CD8-positive, alpha-beta memory T cell (primary cell): ENCODE measurements around the gene TEX35. TPM values are rescaled to one million over a fixed set of nuclear protein-coding genes. Genes with fewer than 3 reads are reported as not detected.
"Not testable (repeated sequence)": the region's sequence is repeated elsewhere in the genome, so short reads cannot be mapped to it uniquely, and the experiment has no call there.

Source experiments
- CTCF ChIA-PET: fragments of 350-600 bp; sonication (Branson Sonifier 250); formaldehyde crosslinking; loops from one replicate; lab custom pipeline; 2021; ENCODE audit warnings: antibody characterized with exemption; lab: Charles Lee
- POLR2A ChIA-PET: fragments of 350-600 bp; sonication (Branson Sonifier 250); formaldehyde crosslinking; loops from one replicate; lab custom pipeline; 2021; ENCODE audit warnings: antibody characterized with exemption; lab: Charles Lee
- DNase-seq, 5 donors: peaks; one replicate each; pipeline versions ENCODE4 v3.0.0 to v3.0.0-alpha.2; 2020 to 2022; ENCODE audit warnings: mixed read lengths in 1 of 5
- H3K27ac ChIP-seq: one replicate; pipeline ENCODE4 v1.7.0; 2013; ENCODE audit warnings: low read depth, mild to moderate bottlenecking, low read length, moderate library complexity
- H3K27me3 ChIP-seq: 2 replicates; pipeline ENCODE4 v1.7.0; 2013; ENCODE audit warnings: low read length, mild to moderate bottlenecking; ENCODE audit not compliant: insufficient read depth, poor library complexity, severe bottlenecking
- H3K36me3 ChIP-seq: 2 replicates; pipeline ENCODE4 v1.7.0; 2013; ENCODE audit warnings: mild to moderate bottlenecking, low read length, moderate library complexity; ENCODE audit not compliant: insufficient read depth
- H3K4me1 ChIP-seq: 2 replicates; pipeline ENCODE4 v1.7.0; 2013; ENCODE audit warnings: mild to moderate bottlenecking, low read length, moderate library complexity; ENCODE audit not compliant: insufficient read depth
- H3K4me3 ChIP-seq: 2 replicates; pipeline ENCODE4 v1.7.0; 2013; ENCODE audit warnings: mild to moderate bottlenecking, low read length
- H3K9me3 ChIP-seq: 2 replicates; pipeline ENCODE4 v1.7.0; 2013; ENCODE audit warnings: mild to moderate bottlenecking, low read length
- H3K27ac Mint-ChIP-seq, 8 donors: one replicate each; pipeline ENCODE4 v1.8.0; 2020 to 2021; ENCODE audit warnings: mixed read lengths in 8 of 8, mild to moderate bottlenecking in 6 of 8, inconsistent platforms in 3 of 8, moderate library complexity in 3 of 8
- H3K27me3 Mint-ChIP-seq, 2 donors: one replicate each; pipeline ENCODE4 v1.8.0; 2020 to 2021; ENCODE audit warnings: mixed read lengths in 2 of 2, mild to moderate bottlenecking in 1 of 2, moderate library complexity in 1 of 2
- H3K36me3 Mint-ChIP-seq, 3 donors: one replicate each; pipeline ENCODE4 v1.8.0; 2020 to 2021; ENCODE audit warnings: mixed read lengths in 3 of 3, inconsistent platforms in 1 of 3, mild to moderate bottlenecking in 1 of 3
- H3K4me1 Mint-ChIP-seq, 3 donors: one replicate each; pipeline ENCODE4 v1.8.0; 2020 to 2021; ENCODE audit warnings: mixed read lengths in 3 of 3, inconsistent platforms in 1 of 3, mild to moderate bottlenecking in 1 of 3
- H3K4me3 Mint-ChIP-seq, 7 donors: one replicate each; pipeline ENCODE4 v1.8.0; 2020 to 2021; ENCODE audit warnings: mixed read lengths in 7 of 7, mild to moderate bottlenecking in 6 of 7, moderate library complexity in 4 of 7, inconsistent platforms in 2 of 7
- H3K9me3 Mint-ChIP-seq, 5 donors: one replicate each; pipeline ENCODE4 v1.8.0; 2020 to 2022; ENCODE audit warnings: mixed read lengths in 5 of 5, mild to moderate bottlenecking in 3 of 5, moderate library complexity in 2 of 5, inconsistent platforms in 1 of 5
- polyA plus RNA-seq: library from polyadenylated mRNA; unstranded; fragments of 300-500 nt; fragmentation: Illumina TruSeq; gene quantifications from one replicate; pipeline ENCODE4 v1.2.3, GENCODE V29; 2021
- total RNA-seq, 2 experiments: library from RNA; stranded (reverse); gene quantifications; one replicate each; pipeline ENCODE4 v1.2.3, GENCODE V29; 2021

Gene TEX35
- total and polyA plus RNA-seq, 3 experiments from 2014 or later, result not detected

- Histone ChIP-seq H3K4me3 (no peak overlapping the region), H3K4me1 (no peaks in the 10 kb centered on the region), H3K27ac (no peak overlapping the region), H3K36me3 (no peaks in the 10 kb centered on the region), H3K27me3 (no peaks in the 10 kb centered on the region), H3K9me3 (no peaks in the 10 kb centered on the region)
- DNase-seq, result no peak
- Mint-ChIP-seq H3K4me3 (no peak overlapping the region), H3K9me3 (no peaks in the 10 kb centered on the region), H3K36me3 (no peaks in the 10 kb centered on the region), H3K27me3 (peaks cover 9 to 16% of the 10 kb centered on the region in 2 donors), H3K27ac (no peak overlapping the region), H3K4me1 (peaks cover 0 to 4% (median 0%) of the 10 kb centered on the region in 3 donors)
- ChIA-PET CTCF (interaction anchor here (1.9 kb wide), 1 partner anchor 27 kb away, joined by 6 read pairs; no protein-coding TSS in a partner anchor), POLR2A (no interaction called here)
Measured at GRCh38 chr1:178502330-178502714, 10.6 kb upstream of the TEX35 start.

GRCh38 chr1:178502856-178503255 is 10.1 kb upstream of the TEX35 start:
- Mint-ChIP-seq H3K4me3 (no peak overlapping the region), H3K27ac (no peak overlapping the region), H3K4me1 (peaks cover 0 to 4% (median 0%) of the 10 kb centered on the region in 3 donors), H3K36me3 (no peaks in the 10 kb centered on the region), H3K9me3 (no peaks in the 10 kb centered on the region), H3K27me3 (peaks cover 9 to 15% of the 10 kb centered on the region in 2 donors)
- POLR2A ChIA-PET, result no interaction called here
- Histone ChIP-seq H3K36me3 (no peaks in the 10 kb centered on the region), H3K27ac (no peak overlapping the region), H3K9me3 (no peaks in the 10 kb centered on the region), H3K4me3 (no peak overlapping the region), H3K4me1 (no peaks in the 10 kb centered on the region), H3K27me3 (no peaks in the 10 kb centered on the region)
- CTCF ChIA-PET, result no interaction called here
- no peak for DNase-seq

GRCh38 chr1:178503316-178503715 is 9.6 kb upstream of the TEX35 start:
- DNase-seq, H3K27ac ChIP-seq, POLR2A ChIA-PET, H3K36me3 ChIP-seq, H3K36me3 Mint-ChIP-seq, H3K4me1 Mint-ChIP-seq, CTCF ChIA-PET, H3K9me3 Mint-ChIP-seq, H3K27ac Mint-ChIP-seq, H3K9me3 ChIP-seq, H3K4me3 ChIP-seq, H3K4me1 ChIP-seq, H3K27me3 ChIP-seq, H3K4me3 Mint-ChIP-seq: not testable (repeated sequence)
- peaks cover 9 to 15% of the 10 kb centered on the region in 2 donors for H3K27me3 Mint-ChIP-seq

GRCh38 chr1:178503849-178504248 is 9.1 kb upstream of the TEX35 start:
- Histone ChIP-seq H3K4me3 (no peak overlapping the region), H3K9me3 (no peaks in the 10 kb centered on the region), H3K4me1 (no peaks in the 10 kb centered on the region), H3K27ac (no peak overlapping the region), H3K36me3 (no peaks in the 10 kb centered on the region), H3K27me3 (no peaks in the 10 kb centered on the region)
- H3K36me3 Mint-ChIP-seq, result no peaks in the 10 kb centered on the region
- H3K27ac Mint-ChIP-seq, result no peak overlapping the region
- ChIA-PET CTCF (no interaction called here), POLR2A (no interaction called here)
- H3K27me3 Mint-ChIP-seq, result peaks cover 11 to 15% of the 10 kb centered on the region in 2 donors
- no peak overlapping the region for H3K4me3 Mint-ChIP-seq
- no peak for DNase-seq
- H3K9me3 Mint-ChIP-seq, result no peaks in the 10 kb centered on the region
- H3K4me1 Mint-ChIP-seq, result peaks cover 0 to 4% (median 0%) of the 10 kb centered on the region in 3 donors

- Mint-ChIP-seq H3K27ac (peak overlapping the region in 1 of 8 donors; percentile 87), H3K4me3 (no peak overlapping the region), H3K4me1 (peaks cover 0 to 4% (median 0%) of the 10 kb centered on the region in 3 donors), H3K9me3 (no peaks in the 10 kb centered on the region), H3K36me3 (no peaks in the 10 kb centered on the region), H3K27me3 (peaks cover 11 to 15% of the 10 kb centered on the region in 2 donors)
- Histone ChIP-seq H3K9me3 (no peaks in the 10 kb centered on the region), H3K27me3 (no peaks in the 10 kb centered on the region), H3K27ac (no peak overlapping the region), H3K4me1 (no peaks in the 10 kb centered on the region), H3K4me3 (no peak overlapping the region), H3K36me3 (no peaks in the 10 kb centered on the region)
- DNase-seq, result no peak
- POLR2A ChIA-PET, result no interaction called here
- CTCF ChIA-PET, result no interaction called here
Measured at GRCh38 chr1:178504286-178504685, 8.6 kb upstream of the TEX35 start.

- Mint-ChIP-seq H3K36me3 (no peaks in the 10 kb centered on the region), H3K4me1 (peaks cover 0 to 4% (median 0%) of the 10 kb centered on the region in 3 donors), H3K27me3 (peaks cover 11 to 15% of the 10 kb centered on the region in 2 donors), H3K4me3 (no peak overlapping the region), H3K27ac (no peak overlapping the region), H3K9me3 (no peaks in the 10 kb centered on the region)
- H3K27me3 ChIP-seq, result no peaks in the 10 kb centered on the region
- no peak overlapping the region for H3K4me3 ChIP-seq
- POLR2A ChIA-PET, result no interaction called here
- CTCF ChIA-PET, result no interaction called here
- no peak for DNase-seq
- H3K9me3 ChIP-seq, result no peaks in the 10 kb centered on the region
- H3K36me3 ChIP-seq, result no peaks in the 10 kb centered on the region
- no peaks in the 10 kb centered on the region for H3K4me1 ChIP-seq
- no peak overlapping the region for H3K27ac ChIP-seq
Measured at GRCh38 chr1:178506177-178506576, 6.7 kb upstream of the TEX35 start.

GRCh38 chr1:178506669-178507068 is 6.2 kb upstream of the TEX35 start:
- no peaks in the 10 kb centered on the region for H3K4me1 ChIP-seq
- Mint-ChIP-seq H3K27ac (no peak overlapping the region), H3K9me3 (no peaks in the 10 kb centered on the region), H3K4me1 (peaks cover 0 to under 1% (median 0%) of the 10 kb centered on the region in 3 donors), H3K4me3 (no peak overlapping the region), H3K36me3 (no peaks in the 10 kb centered on the region), H3K27me3 (peaks cover 8 to 12% of the 10 kb centered on the region in 2 donors)
- no peaks in the 10 kb centered on the region for H3K27me3 ChIP-seq
- no peaks in the 10 kb centered on the region for H3K9me3 ChIP-seq
- H3K4me3 ChIP-seq, result no peak overlapping the region
- no peaks in the 10 kb centered on the region for H3K36me3 ChIP-seq
- ChIA-PET CTCF (no interaction called here), POLR2A (no interaction called here)
- no peak overlapping the region for H3K27ac ChIP-seq
- no peak for DNase-seq

- no peaks in the 10 kb centered on the region for H3K4me1 Mint-ChIP-seq
- CTCF ChIA-PET, result no interaction called here
Measured at GRCh38 chr1:178509414-178510007, 3.4 kb upstream of the TEX35 start.

More at GRCh38 chr1:178509414-178510007, 3.4 kb upstream of the TEX35 start:
- POLR2A ChIA-PET, result no interaction called here
- Histone ChIP-seq H3K9me3 (no peaks in the 10 kb centered on the region), H3K27me3 (no peaks in the 10 kb centered on the region), H3K4me3 (no peak overlapping the region), H3K4me1 (no peaks in the 10 kb centered on the region), H3K36me3 (no peaks in the 10 kb centered on the region), H3K27ac (no peak overlapping the region)
- no peak for DNase-seq
- no peaks in the 10 kb centered on the region for H3K36me3 Mint-ChIP-seq
- no peaks in the 10 kb centered on the region for H3K9me3 Mint-ChIP-seq
- H3K27me3 Mint-ChIP-seq, result peaks cover 0 to 8% of the 10 kb centered on the region in 2 donors
- H3K27ac Mint-ChIP-seq, result peak overlapping the region in 1 of 8 donors; percentile 34
- no peak overlapping the region for H3K4me3 Mint-ChIP-seq
